Glutamatergic neuron (in vitro differentiated cells): ENCODE data around the gene KCNC1. TPM values are rescaled to one million over a fixed set of nuclear protein-coding genes. Genes with fewer than 3 reads are reported as not detected.
A peak's percentile ranks its signal among the peaks of the same experiment; 100 is the strongest.

ENCODE experiments used
- DNase-seq: peaks from one replicate; pipeline ENCODE4 v3.0.0; 2022
- H3K27ac Mint-ChIP-seq: one replicate; pipeline ENCODE4 v1.8.0; 2020; ENCODE audit warnings: mild to moderate bottlenecking, mixed read lengths, inconsistent platforms; ENCODE audit not compliant: unreplicated experiment
- H3K27me3 Mint-ChIP-seq: one replicate; pipeline ENCODE4 v1.8.0; 2020; ENCODE audit warnings: mild to moderate bottlenecking, moderate library complexity, mixed read lengths, inconsistent platforms; ENCODE audit not compliant: unreplicated experiment
- H3K36me3 Mint-ChIP-seq: one replicate; pipeline ENCODE4 v1.8.0; 2020; ENCODE audit warnings: mild to moderate bottlenecking, mixed read lengths, inconsistent platforms; ENCODE audit not compliant: unreplicated experiment
- H3K4me1 Mint-ChIP-seq: one replicate; pipeline ENCODE4 v1.8.0; 2020; ENCODE audit warnings: mild to moderate bottlenecking, low read depth, mixed read lengths, inconsistent platforms; ENCODE audit not compliant: unreplicated experiment
- H3K4me3 Mint-ChIP-seq: one replicate; pipeline ENCODE4 v1.8.0; 2020; ENCODE audit warnings: mild to moderate bottlenecking, mixed read lengths, inconsistent platforms; ENCODE audit not compliant: unreplicated experiment
- H3K9me3 Mint-ChIP-seq: one replicate; pipeline ENCODE4 v1.8.0; 2020; ENCODE audit warnings: mild to moderate bottlenecking, moderate library complexity, mixed read lengths, inconsistent platforms; ENCODE audit not compliant: unreplicated experiment
- total RNA-seq: library from RNA; stranded (reverse); fragmentation: NEBNext Ultra II Directional; extraction: Animal tissue kit (Norgen Biotek cat#: 25700); gene quantifications from one replicate; pipeline ENCODE4 v1.2.1, GENCODE V29; 2021; ENCODE audit not compliant: unreplicated experiment
- TF ChIP-seq, protein P1 (sequence below): fragments of 200-600 bp; sonication (generic); IDR thresholded peaks from one replicate; pipeline ENCODE4 v1.5.0; 2021; ENCODE audit not compliant: partially characterized antibody, unreplicated experiment

KCNC1 gene
- total RNA-seq, 1 donor from 2014 or later = 12.6 TPM

DNA sequence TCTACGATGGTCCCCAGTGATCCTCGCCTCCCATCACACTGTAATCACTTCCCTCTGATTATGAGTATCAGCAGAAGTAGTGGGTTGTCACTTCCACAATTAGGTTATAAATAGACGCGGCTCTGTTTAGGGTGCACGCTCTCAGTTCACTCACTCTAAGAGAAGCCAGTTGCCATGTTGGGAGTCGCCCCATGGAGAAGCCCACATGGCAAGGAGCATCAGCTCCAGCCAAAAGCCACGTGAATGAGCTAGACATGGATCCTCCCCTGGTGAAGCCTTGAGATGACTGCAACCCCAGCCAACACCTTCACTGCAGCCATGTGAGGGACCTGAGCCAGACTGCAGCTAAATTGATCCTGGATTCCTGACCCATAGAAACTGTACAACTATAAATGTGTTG, 41.6 kb upstream of the KCNC1 start:
- Mint-ChIP-seq H3K27ac (no peak overlapping the region), H3K4me3 (no peak overlapping the region), H3K27me3 (peaks cover 21% of the 10 kb centered on the region), H3K4me1 (no peaks in the 10 kb centered on the region), H3K36me3 (peaks cover 19% of the 10 kb centered on the region), H3K9me3 (peaks cover 2% of the 10 kb centered on the region)
- no peak for DNase-seq
- TF ChIP-seq, protein P1, sequence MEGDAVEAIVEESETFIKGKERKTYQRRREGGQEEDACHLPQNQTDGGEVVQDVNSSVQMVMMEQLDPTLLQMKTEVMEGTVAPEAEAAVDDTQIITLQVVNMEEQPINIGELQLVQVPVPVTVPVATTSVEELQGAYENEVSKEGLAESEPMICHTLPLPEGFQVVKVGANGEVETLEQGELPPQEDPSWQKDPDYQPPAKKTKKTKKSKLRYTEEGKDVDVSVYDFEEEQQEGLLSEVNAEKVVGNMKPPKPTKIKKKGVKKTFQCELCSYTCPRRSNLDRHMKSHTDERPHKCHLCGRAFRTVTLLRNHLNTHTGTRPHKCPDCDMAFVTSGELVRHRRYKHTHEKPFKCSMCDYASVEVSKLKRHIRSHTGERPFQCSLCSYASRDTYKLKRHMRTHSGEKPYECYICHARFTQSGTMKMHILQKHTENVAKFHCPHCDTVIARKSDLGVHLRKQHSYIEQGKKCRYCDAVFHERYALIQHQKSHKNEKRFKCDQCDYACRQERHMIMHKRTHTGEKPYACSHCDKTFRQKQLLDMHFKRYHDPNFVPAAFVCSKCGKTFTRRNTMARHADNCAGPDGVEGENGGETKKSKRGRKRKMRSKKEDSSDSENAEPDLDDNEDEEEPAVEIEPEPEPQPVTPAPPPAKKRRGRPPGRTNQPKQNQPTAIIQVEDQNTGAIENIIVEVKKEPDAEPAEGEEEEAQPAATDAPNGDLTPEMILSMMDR = no peak

DNA sequence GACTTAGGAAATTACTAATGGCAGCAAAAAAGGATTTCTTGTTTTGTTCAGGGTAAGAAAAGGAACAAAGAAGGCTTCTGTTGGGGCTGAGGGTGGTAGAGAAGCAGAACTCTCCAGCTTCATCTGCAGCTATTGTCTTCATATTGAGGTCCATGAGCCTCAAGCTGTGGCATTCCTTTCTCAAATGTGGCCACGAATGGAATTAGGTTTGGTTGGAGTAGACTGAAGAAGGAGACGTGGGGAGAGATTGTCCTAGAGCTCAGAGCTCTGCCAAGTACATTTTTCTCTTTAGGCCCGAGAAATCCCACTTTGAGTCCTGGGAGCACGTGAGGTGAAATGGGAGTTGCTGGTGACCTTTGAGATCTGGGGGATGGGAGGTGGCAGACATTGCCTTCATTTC, 41.0 kb upstream of the KCNC1 start:
- TF ChIP-seq, protein P1 = no peak
- H3K27me3 Mint-ChIP-seq = peaks cover 26% of the 10 kb centered on the region
- peaks cover 19% of the 10 kb centered on the region for H3K36me3 Mint-ChIP-seq
- no peak overlapping the region for H3K4me3 Mint-ChIP-seq
- H3K27ac Mint-ChIP-seq = no peak overlapping the region
- H3K4me1 Mint-ChIP-seq = no peaks in the 10 kb centered on the region
- peaks cover 2% of the 10 kb centered on the region for H3K9me3 Mint-ChIP-seq
- DNase-seq = no peak

DNA sequence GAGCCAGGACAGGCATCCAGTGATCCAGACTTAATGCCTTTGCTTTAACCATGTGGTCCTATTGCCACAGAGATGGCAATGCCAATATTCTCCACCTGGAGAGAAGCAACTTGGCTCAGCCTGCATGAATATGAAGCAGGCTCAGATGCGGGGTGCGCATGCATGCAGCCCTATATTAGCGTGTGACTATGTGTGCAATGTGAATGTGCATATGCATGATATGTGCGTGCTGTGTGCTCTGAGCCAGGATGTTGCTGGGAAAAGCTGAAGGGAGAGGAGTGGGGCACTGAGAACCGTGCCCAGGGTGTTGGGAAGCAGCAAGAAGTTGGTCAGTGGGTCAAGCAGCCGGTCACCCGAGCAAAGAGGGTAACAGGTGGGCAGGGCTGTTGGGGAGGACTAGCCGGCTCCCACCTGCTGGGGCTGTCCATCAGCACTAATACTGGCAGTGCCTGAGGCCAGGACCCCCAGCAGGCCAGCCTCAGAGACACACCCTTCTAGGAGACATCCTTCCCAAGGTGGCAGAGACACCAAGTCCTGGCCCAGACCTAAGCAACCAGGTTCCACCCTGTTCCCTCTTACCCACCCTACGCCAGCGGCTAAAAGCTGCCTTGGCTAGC, 40.0 kb upstream of the KCNC1 start:
- Mint-ChIP-seq H3K4me3 (no peak overlapping the region), H3K27me3 (peaks cover 26% of the 10 kb centered on the region), H3K36me3 (peaks cover 19% of the 10 kb centered on the region), H3K9me3 (peaks cover 2% of the 10 kb centered on the region), H3K27ac (no peak overlapping the region), H3K4me1 (no peaks in the 10 kb centered on the region)
- TF ChIP-seq, protein P1 = no peak
- no peak for DNase-seq

DNA sequence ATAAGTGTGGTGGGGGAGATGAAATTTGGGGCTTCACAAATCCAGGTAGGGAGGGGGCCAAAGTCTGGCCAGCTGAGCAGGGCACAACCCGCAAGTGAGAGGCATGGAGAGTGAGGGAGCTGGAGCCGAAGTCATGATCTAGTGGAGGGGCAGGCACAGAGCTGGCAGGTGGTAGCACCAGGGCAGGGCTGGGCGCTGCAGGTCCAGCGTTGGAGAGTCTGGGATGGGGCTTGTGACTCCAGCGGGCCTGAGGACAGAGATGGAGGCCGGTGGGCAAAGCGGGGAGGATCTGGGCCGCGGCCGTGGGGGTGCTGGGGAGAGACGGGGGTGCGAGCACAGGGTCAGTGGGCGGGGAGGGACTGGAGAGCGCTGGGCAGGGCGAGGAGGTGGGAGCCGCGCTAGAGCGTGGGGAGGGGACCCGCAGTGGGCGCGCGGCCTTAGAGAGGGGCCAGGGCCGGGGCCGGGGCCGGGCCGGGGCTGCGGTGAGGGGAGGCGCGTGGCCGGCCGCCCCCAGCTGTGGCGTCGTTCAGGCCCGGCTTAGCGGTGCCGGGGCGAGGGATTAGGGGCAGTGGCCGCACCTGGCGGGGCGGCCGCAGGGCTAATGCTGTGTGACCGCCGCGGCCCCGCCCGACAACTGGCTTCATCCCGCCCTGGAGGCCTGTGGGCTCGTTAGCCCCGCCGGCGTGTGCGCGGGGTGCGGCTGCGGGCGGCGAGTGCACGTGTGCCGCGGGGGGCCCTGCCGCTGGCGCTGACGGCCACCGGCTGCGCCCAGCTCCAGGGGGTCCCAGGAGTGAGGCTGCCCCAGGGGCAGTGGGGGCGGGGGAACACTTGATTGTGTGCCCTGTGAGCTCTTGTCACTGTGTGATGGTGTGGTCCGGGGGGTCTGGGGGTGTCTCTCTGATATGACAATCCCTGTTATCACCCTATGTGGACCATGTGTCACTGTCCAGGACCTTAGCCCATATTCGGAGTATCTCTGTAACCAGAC, 38.8 kb upstream of the KCNC1 start:
- Mint-ChIP-seq H3K36me3 (peaks cover 19% of the 10 kb centered on the region), H3K4me3 (peak overlapping the region; percentile 52), H3K27ac (no peak overlapping the region), H3K27me3 (peaks cover 26% of the 10 kb centered on the region), H3K4me1 (no peaks in the 10 kb centered on the region), H3K9me3 (no peaks in the 10 kb centered on the region)
- TF ChIP-seq, protein P1 = no peak
- DNase-seq = no peak

DNA sequence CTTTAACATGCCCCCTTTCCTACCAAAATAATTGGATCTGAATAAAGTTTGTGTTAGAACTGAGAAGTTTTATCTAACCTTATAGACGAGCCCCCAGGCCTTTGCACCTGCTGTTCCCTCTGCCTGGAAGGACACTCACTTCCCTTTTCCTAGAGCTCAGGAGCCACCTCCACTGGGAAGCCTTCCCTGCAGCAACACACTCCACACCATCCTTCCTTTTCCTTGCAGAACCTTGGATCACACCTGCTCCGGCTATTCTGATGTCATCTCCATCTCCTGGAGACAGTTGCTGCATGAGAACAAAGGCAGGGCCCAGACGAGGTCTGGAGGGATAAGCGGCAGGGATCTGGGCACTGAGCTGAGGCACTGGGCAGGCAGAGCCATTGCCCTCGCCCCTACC, 37.8 kb upstream of the KCNC1 start:
- H3K4me3 Mint-ChIP-seq = no peak overlapping the region

More for the DNA sequence above, 37.8 kb upstream of the KCNC1 start:
- Mint-ChIP-seq H3K4me1 (no peaks in the 10 kb centered on the region), H3K27ac (no peak overlapping the region), H3K9me3 (no peaks in the 10 kb centered on the region), H3K36me3 (peaks cover 19% of the 10 kb centered on the region), H3K27me3 (peaks cover 26% of the 10 kb centered on the region)
- DNase-seq = no peak
- TF ChIP-seq, protein P1 = no peak
